Renal cortical epithelial cell (primary cell): Measurements from ENCODE around the gene LAMA3. TPM values are rescaled to one million over a fixed set of nuclear protein-coding genes. Genes with fewer than 3 reads are reported as not detected.

Experiments
- DNase-seq: peaks from one replicate; pipeline ENCODE4 v3.0.0-alpha.2; 2011; ENCODE audit warnings: low read depth
- total RNA-seq: library from RNA; depleted of rRNA; stranded (reverse); fragments of >200 nt; gene quantifications from 2 replicates; pipeline ENCODE4 v1.2.3, GENCODE V29; 2014

LAMA3 gene
- total RNA-seq, 1 donor from 2014 or later, result 70.9 TPM

DNA sequence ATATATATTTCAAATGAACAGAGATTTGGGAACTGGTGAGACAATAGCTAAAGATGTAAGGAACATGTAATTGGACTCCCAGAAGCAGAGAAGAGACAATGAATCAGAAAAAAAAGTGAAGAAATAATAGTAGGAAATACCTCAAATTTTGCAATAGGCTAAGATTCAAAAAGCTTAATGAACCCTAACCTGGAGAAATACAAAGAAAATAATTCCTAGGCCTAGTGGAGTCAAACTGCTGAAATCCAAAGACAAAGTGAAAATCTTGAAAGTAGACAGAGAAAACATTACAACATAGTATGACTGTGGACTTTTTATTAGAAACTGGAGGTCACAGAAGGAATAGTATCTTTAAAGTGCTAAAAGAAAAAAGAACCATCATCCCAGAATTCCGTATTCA, 76.7 kb downstream of the LAMA3 start:
- peak; percentile 57 for DNase-seq

DNA sequence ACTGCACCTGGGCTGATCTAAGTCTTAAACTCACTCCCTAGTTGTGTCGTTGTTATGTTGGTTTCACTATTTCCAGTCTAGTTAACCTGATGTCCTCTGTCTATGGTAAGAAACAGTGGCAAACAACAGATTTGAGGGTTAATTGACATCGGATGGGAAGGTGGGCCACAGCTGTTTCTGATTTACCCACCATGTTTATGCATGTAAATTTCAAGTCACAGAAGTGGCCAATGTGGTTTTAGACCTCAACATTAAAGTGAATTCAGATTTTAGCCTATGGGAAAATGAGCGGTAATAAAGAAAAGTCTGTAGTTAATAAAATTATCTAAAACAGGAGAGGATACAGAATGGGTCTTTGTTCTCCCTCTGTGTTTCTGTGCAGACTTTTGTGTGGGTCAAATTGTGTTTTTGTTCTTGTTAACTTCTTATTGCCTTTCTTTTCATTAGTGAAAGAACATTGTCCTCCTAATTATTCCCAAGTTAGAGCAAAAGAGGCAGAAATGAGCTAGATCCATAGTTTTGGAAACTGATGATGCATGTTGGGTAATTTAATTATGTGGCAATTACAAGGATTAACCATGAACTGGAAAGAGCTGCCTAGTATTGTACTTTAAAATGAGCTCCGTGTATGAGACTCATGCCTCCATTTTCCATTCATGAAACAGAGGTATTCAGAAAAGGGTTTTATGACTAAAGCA, 83.2 kb downstream of the LAMA3 start:
- no peak for DNase-seq

DNA sequence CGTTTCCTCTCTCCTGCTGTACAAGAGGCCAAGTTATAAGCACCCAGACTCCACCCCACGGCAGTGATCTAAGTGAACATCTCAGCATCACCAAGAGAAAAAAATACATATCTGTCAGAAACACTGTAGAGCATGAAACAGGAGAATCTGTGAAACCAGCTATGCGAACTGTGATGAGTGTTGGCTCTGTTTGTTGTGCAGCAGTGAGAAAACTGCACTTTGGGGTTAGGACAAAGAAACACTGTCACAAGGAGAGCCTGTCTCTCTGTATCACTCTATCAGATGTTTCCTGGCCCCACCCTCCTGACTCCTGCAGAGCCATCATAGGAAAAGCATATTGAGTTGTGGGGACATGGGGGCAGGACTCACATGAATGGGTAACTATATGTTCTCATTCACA, 87.1 kb downstream of the LAMA3 start:
- DNase-seq, result no peak

DNA sequence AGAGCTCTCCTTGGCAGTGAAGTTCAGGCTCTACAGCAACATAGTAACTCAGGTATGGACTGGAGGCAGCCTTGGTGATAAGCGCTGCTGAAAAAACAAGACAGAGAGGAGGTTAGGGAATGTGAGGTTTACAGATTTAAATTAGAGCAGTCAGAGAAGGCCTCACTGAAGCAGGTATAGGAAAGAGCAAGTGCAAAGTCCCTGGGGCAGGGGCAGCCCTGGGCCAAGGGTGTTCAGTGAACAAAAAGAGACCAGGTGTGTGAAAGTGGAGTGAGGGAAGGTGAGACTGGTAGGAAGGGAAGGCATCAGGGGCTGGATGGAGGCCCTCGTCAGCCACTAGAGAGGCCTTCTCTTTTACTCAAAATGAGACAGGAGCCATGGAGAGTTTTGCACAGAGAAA, 89.6 kb downstream of the LAMA3 start:
- DNase-seq, result no peak

DNA sequence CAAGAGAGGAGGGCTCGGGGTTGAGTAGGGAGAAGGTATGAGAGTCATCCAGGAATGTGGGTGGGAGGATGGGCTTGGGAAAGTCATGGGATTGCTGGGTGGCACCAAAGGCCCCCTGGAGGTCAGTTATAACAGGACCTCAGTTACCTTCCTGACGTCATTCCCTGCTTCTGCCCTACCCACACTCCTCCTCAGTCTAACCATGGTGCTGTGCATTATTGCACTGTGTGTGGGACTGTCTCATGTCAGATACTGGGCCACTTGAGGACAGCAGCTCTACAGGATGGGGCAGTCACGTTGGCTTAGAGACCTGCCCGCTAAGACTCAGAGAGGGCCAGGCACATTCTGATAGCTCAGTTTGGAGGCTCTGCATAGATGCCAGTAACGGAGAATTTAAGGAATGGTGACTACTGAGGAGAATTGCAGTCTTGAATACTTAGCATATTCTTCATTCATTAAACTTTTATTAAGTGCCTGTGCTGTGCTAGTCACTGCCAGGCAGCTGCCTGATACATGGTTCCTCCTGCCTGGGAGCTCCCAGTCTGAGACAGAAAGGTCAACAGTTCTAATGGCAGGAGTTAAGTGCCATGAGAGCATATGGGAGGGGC, 90.5 kb downstream of the LAMA3 start:
- peak; percentile 75 for DNase-seq

DNA sequence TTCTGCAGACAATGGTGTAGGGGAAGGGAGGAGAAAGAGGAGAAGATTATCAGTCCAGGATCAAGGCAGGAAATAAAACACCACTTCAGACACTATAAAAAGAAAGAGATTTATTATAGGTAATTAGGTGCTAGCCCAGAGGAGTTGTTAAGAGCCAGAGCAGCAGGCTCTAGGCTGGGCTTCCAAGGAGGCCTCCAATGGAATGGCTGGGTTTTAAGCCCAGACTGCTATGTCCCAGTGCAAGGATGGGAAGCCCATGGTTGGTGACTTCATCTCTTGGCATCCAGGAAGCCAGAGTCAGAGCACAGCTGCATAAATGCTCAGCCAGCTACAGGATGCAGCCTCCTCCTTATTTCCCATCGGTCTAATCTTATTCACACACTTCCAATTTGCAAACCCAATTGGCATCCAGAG, 95.6 kb downstream of the LAMA3 start:
- DNase-seq, result peak; percentile 70

DNA sequence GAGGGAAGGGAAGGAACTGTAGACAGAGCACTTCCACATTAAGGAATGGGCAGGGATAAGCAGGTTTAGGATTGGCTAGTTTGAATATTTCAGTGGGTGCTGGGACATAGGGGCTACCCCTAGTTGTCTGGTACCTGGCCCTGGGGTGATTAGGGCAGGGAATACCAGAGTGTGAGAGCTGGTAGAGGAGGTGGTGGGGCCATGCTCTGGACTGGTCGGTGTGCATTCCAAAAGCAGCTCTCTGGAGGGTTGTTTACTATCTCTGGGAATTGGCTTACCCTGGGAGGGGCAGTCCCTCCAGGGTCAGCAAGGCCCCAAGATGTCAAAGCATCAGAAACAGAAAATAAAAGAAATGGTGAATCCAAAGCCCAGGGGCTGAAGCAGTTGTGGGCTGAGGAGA, 103.8 kb downstream of the LAMA3 start:
- no peak for DNase-seq

DNA sequence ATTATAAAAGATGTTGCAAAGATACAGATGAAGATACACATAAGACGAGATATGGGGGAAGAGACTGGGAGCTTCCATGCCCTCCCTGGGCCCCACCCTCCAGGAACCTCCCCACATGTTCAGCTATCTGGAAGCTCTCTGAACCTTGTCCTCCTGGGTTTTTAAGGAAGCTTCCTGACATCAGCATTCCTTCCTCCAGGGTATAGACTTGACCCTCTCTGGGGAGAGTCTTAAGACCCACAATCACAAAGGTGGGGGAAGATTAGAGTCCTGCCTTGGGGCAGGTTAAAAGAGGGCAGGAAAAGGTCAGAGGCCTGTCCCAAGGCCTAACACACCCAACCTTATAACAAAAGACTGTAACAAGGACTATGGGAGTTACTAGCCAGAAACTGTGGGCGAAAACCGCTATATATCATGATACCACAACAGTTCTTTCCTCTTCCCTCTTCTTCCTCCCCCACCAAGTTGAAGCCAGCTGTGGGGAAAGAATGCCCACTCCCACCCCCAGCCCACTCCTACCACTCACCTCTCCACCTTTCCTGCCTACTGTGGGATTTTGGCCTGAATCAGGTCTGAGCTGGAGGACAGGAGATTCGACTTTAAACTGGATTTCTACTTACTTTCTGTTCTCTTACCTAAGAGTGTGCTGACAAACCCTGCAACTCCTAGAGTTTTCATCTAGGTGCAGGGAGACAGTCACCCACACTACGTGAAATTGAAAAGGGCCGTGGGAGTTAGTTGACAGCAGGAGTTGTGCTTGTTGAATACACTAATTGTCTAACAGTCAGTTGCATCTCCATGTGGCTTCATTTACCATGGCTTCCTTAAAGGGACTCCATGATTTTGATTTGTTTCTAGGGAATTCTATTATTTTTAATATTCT, 105.0 kb downstream of the LAMA3 start:
- DNase-seq, result no peak

DNA sequence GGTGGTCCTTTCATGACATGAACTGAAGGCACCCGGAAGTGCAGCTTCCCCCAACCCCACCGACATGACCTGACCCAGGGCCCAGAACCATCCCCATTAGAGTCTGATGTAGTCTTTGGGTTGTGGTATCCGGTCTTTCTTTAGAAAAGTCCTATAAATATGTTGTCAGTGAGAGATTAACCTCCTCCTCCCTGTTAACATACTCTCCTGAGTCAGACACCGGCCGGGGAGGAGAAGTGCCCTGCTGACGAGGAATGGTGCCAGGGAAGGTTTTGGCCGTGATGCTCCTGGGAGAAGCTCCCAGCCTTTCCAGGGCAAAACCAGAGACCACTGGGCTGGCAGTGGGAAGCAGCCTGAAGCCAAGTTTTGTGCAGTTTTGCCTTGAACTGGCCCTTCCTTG, 109.0 kb downstream of the LAMA3 start:
- no peak for DNase-seq

DNA sequence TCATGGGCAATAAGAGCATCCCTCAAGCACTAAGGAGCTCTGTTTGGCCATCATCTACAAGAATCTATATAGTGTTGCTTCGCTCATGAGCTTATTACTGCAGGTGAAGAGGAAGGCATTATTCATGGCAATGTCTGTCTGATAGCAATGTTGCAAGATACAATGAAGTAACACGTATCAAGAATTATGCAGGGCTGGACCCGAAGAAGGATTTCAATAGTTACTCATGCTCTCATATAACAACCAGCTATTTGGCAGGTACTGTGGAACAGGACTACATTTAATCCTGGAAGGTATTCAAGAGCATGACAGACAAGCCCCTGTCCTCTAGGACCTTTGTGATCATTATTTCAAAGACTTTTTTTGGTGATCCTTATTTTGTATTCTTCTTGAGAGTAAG, 109.6 kb downstream of the LAMA3 start:
- DNase-seq, result no peak

DNA sequence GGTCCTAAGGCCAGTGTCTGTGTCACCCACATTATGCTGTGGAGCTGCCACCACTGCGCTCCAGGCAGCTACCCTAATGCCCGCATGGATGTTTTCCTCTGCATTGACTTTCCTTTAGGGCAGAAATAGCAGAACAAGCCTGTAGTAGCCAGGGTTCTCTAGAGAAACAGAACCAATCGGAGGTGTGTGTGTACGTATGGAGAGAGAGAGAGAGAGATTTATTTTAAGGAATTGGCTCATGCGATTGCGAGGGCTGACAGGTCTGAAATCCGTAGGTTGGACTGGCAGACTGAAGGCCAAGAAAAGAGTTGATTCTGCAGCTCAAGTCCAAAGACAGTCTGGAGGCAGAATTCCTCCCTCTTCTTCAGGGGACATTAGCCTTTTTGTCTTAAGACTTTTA, 110.3 kb downstream of the LAMA3 start:
- no peak for DNase-seq

DNA sequence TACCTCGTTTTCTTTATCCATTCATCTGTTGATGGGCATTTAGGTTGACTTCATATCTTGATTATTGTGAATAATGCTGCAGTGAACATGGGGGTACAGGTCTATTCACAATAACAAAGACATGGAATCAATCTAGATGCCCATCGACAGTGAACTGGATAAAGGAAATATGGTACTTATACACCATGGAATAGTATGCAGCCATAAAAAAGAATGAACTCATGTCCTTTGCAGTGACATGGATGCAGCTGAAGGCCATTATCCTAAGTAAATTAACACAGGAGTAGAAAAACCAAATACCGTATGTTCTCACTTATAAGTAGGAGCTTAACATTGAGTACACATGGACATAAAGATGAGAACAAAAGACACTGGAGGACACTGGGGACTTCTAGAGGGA, 111.6 kb downstream of the LAMA3 start:
- DNase-seq, result no peak

DNA sequence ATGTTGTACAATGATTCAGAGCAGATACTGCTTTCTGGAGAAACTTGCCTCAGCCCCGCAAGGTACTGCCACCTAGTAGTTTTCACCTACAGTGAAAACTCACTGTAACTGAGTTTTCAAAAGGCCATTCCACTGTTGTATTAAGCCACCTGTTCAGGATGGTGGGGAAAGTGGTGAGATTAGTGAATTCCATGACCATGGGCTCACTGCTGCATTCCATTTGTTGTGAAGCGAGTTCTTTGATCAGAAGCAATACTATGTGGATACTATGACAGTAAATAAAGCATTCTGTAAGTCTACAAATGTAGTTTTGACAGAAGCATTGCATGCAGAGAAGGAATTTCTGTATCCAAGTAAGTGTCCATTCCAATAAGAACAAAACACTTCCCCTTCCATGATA, 113.6 kb downstream of the LAMA3 start:
- no peak for DNase-seq

DNA sequence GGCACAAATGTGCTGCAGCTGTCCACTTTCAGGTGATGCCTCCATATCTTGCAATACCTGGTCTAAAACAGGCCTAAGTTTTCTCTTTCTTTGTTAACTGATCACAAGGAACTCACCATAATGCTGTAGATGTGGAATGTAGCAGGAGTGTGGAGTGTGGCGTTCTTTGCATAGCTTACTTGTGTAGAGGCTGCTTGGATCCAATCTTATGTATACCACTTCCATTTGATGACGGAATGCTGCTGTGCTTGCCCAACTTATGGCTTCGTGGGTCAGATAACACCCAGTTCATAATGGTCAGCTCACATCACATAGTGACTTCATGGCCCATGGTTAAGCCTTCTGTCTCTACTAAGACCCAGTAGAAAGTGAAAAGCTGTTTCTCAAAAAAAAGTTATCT, 114.5 kb downstream of the LAMA3 start:
- no peak for DNase-seq

DNA sequence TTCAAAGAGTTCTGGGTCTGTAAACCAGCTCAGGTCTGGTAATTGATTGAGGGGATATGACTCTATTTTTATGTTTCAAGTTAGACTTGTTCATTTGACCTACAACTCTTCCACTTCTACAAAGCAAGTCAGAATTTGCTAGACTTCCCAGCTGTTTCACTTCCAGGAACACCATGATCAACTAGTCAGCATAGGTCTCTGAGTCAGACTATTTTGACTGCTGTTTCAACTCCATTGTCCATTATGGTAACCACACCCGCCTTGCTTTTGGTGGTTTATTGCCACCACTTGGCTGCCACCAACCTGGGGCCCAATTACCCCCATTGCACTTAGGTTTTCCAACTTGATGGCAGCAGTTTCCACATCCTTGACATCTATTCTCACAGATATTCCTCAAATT, 116.6 kb downstream of the LAMA3 start:
- peak; percentile 79 for DNase-seq

DNA sequence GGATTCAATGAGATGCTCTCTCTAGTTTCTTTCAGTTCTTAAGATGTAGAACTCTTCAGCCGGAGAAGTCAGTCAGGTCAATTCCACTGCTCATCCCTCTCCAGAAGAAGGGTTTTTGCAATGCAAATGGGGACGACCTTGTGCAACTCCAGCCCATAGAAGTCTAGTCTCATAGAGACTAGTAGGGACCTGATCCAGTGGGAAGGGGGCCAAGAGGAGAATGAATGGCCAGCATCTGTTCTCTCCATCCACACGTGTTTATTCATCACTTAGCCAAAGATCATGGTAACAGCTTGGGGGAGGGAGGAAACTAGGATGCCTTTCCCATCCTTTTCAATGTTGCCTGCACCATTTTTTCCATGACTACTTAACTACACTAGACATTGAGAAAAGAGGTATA, 120.2 kb downstream of the LAMA3 start:
- no peak for DNase-seq

DNA sequence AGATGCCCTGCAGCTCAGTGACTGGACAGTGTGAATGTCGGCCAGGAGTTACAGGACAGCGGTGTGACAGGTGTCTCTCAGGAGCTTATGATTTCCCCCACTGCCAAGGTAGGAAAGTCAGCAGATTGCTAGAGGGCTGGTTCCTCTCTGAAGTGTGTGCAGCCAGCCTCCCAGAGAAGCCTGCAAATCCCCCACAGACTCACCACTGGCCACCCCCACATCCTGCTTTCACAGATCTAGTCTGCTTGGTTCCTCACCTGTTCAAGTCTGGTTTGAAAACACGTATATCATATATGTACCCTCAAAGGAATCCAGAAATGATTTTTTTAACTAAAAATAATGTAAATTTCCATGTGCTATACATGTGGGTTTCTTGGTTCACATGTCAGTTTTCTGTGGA, 121.1 kb downstream of the LAMA3 start:
- DNase-seq, result no peak

DNA sequence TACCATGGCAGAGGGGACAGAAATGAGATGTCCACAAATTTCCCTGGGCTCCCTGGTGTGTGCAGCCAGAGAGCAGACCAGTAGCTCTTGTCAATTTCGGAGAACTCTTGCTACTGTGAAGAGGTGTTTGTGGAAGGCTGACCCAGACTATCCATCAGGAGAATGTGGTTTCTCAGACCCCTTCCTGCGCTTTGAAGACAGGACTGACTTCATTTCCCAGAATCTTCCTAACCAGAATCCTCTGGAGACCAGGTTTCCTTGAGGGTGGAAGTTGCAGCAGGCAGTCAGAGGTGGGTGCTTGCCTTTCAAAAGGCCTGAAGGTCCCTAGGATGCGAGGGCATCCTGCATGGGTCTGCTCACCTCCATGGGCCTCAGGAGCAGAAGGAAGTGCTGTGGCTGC, 121.9 kb downstream of the LAMA3 start:
- DNase-seq, result no peak

DNA sequence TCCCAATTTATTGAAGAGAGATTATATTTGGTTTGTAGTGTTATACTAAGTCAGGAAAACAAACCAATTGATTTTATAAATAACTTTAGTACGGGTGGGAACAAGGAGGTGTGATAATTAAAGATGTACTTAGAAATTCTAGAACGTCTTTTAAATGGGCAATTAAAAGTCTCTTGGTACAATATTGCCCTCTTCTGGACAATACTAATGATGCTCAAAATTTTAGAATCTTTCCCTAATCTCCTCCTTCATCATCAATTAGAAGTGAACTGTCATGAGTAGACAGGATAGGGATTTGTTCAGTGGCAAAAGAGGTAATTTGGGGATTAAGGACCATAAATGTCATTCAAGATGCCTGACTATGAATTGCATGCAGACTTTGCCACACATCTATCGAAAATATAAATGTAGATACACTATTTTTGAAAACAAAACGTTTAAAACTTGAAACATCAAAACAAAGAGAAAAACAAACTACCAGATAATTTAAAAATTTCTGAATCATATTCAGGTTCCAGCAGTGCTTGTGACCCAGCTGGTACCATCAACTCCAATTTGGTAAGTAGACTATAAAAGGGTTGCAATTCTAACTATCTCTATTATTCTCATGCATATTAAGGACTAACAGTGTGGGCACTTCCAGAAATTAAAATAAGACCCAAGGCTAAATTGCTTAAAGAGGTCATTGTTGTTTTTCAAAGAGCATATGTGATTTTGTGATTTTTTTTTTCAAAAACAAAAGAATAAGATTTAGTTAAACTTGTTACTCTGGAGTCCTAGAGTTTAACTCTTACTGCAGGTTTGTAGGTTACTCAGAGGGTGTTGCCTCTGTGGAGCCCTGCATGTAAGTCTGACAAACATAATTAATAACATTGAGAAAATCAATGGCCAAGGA, 123.5 kb downstream of the LAMA3 start:
- DNase-seq, result peak; percentile 47

DNA sequence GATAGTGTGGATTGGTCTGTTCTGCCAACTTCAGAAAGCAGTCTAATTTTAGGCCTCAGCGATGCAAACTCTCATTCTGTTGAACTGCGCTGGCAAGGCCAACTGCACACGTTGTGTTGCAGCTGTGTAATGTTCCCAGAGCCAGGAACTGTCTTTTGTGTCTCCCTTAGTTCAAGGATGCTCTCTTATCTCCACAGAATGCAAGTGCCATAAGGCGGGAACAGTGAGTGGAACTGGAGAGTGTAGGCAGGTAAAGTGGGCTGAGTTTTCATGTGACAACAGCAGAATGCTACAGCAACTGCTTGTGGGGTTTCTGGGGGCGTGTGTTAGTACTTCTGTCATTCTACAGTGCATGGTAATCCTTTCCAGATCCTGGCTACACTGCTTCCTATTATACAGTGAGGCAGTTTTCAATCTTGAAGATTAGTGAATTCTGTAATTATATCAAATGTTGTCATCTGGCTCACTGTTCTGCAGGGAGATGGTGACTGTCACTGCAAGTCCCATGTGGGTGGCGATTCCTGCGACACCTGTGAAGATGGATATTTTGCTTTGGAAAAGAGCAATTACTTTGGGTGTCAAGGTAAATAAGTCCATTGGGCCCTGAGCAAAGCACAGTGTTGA, 125.8 kb downstream of the LAMA3 start:
- DNase-seq, result no peak

DNA sequence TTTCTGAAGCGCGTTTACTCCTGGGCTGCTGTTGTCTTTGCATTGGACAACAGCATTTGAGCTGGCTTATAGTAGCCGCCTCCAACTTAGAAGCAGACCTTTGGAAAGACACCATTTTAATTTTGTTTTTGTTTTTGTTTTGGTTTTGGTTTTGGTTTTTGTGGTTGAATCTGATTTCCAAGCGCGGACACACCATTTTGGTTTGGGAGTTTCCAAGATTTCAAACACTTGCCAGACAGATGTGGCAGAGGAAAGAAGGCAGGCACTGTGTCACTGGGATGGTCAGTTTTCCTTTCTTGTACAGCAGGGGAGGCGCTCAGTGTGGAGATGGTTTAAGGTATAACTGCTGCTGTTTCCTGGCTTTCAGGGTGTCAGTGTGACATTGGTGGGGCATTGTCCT, 126.8 kb downstream of the LAMA3 start:
- no peak for DNase-seq
